GM23248 (cell line): ENCODE data around the gene PAXX. TPM values are rescaled to one million over a fixed set of nuclear protein-coding genes. Genes with fewer than 3 reads are reported as not detected.

Source experiments
- DNase-seq: peaks from one replicate; pipeline ENCODE4 v3.0.0-alpha.2; 2015
- H2AFZ ChIP-seq: fragments of 200-600 bp; sonication (generic); 2 replicates; pipeline ENCODE4 v1.6.1; 2016; ENCODE audit warnings: antibody characterized with exemption
- H3F3A ChIP-seq: fragments of 200-600 bp; sonication (generic); 2 replicates; pipeline ENCODE4 v1.6.1; 2016; ENCODE audit warnings: mild to moderate bottlenecking, antibody characterized with exemption, mixed run types; ENCODE audit not compliant: insufficient read depth
- H3K27ac ChIP-seq: fragments of 200-600 bp; sonication (generic); 2 replicates; pipeline ENCODE4 v1.5.1; 2016; ENCODE audit warnings: mild to moderate bottlenecking
- H3K27me3 ChIP-seq: fragments of 200-600 bp; sonication (generic); replicated peaks from 2 replicates; pipeline ENCODE4 v1.6.1; 2016; ENCODE audit warnings: mild to moderate bottlenecking; ENCODE audit not compliant: insufficient read depth
- H3K36me3 ChIP-seq: fragments of 200-600 bp; sonication (generic); 2 replicates; pipeline ENCODE4 v1.6.1; 2016; ENCODE audit warnings: low read depth, mild to moderate bottlenecking
- H3K4me1 ChIP-seq: fragments of 200-600 bp; sonication (generic); 2 replicates; pipeline ENCODE4 v1.6.1; 2016; ENCODE audit warnings: mild to moderate bottlenecking; ENCODE audit not compliant: insufficient read depth
- H3K4me2 ChIP-seq: fragments of 200-600 bp; sonication (generic); one replicate; pipeline ENCODE4 v1.6.1; 2016; ENCODE audit warnings: mild to moderate bottlenecking; ENCODE audit not compliant: unreplicated experiment
- H3K4me3 ChIP-seq: fragments of 200-600 bp; sonication (generic); 2 replicates; pipeline ENCODE4 v1.5.1; 2016; ENCODE audit warnings: mild to moderate bottlenecking
- H3K79me2 ChIP-seq: fragments of 200-600 bp; sonication (generic); 2 replicates; pipeline ENCODE4 v1.6.1; 2016; ENCODE audit warnings: mild to moderate bottlenecking; ENCODE audit not compliant: insufficient read depth
- H3K9ac ChIP-seq: fragments of 200-600 bp; sonication (generic); 2 replicates; pipeline ENCODE4 v1.6.1; 2016; ENCODE audit warnings: mild to moderate bottlenecking
- H3K9me2 ChIP-seq: fragments of 200-600 bp; sonication (generic); 2 replicates; pipeline ENCODE4 v1.6.1; 2016; ENCODE audit warnings: mixed run types, mild to moderate bottlenecking, moderate library complexity; ENCODE audit not compliant: insufficient read depth
- H3K9me3 ChIP-seq: fragments of 200-600 bp; sonication (generic); one replicate; pipeline ENCODE4 v1.6.1; 2017; ENCODE audit warnings: low read depth
- H4K20me1 ChIP-seq: fragments of 200-600 bp; sonication (generic); 2 replicates; pipeline ENCODE4 v1.6.0; 2016; ENCODE audit not compliant: insufficient read depth
- EZH2 ChIP-seq: fragments of 200-600 bp; sonication (generic); IDR thresholded peaks from 2 replicates; pipeline ENCODE4 v1.6.1; 2018; ENCODE audit warnings: antibody characterized with exemption, mild to moderate bottlenecking; ENCODE audit not compliant: insufficient read depth, poor library complexity, severe bottlenecking
- EZH2phosphoT487 ChIP-seq: fragments of 200-600 bp; sonication (generic); IDR thresholded peaks from 2 replicates; pipeline ENCODE4 v1.6.1; 2018; ENCODE audit warnings: antibody characterized with exemption, moderate library complexity, mild to moderate bottlenecking, low read depth; ENCODE audit not compliant: insufficient read depth
- WGBS, 2 experiments: methylation state at CpG; one replicate each; pipeline ENCODE4 v1.1.6; 2015 to 2017; ENCODE audit warnings: low lambda C conversion rate in 2 of 2, low coverage in 1 of 2; ENCODE audit errors: missing lambda C conversion rate in 2 of 2; 5-methylcytosine and 5-hydroxymethylcytosine counted together
- in situ Hi-C: fragments of 300-500 bp; cut with MboI; formaldehyde crosslinking; loops from 2 replicates; pipeline ENCODE4 v1.15.0; 2020
- polyA plus RNA-seq: library from polyadenylated mRNA; unstranded; fragments of >200 nt; fragmentation: Nextera tagmentation; extraction: Ambion mirVana; gene quantifications from 2 replicates; pipeline ENCODE4 v1.2.1, GENCODE V29; 2016
- total RNA-seq: library from RNA; depleted of rRNA; stranded (reverse); fragments of >200 nt; shearing (Covaris generic); gene quantifications from 2 replicates; pipeline ENCODE4 v1.2.3, GENCODE V29; 2014

PAXX gene
- total and polyA plus RNA-seq, 2 experiments from 2014 or later = 52.2 to 54.5 TPM

- H3K9me3 ChIP-seq = no peaks in the 10 kb centered on the region
- H3F3A ChIP-seq = peaks cover 7% of the 10 kb centered on the region; the same call in 1 of the 2 replicates
- no peak overlapping the region for H3K9ac ChIP-seq
- no peak overlapping the region for H3K4me3 ChIP-seq
- 96% methylated on average over 4 of the region's 4 CpGs for WGBS, 2 experiments
- H3K36me3 ChIP-seq = no peaks in the 10 kb centered on the region
- TF ChIP-seq EZH2phosphoT487 = no peak
- no peak overlapping the region for H3K27ac ChIP-seq
- H3K9me2 ChIP-seq = no peaks in the 10 kb centered on the region
- peaks cover 19% of the 10 kb centered on the region; the same call in 1 of the 2 replicates for H3K27me3 ChIP-seq
- H4K20me1 ChIP-seq = no peaks in the 10 kb centered on the region
- peaks cover 4% of the 10 kb centered on the region; the same call in 1 of the 2 replicates for H3K4me1 ChIP-seq
- in situ Hi-C loops = no loop called here
- no peak overlapping the region for H3K4me2 ChIP-seq
- H3K79me2 ChIP-seq = 0 out of 2 replicates have a peak, but pooled peaks cover 4% of the 10 kb centered on the region
- DNase-seq = no peak
- no peak overlapping the region for H2AFZ ChIP-seq
Measured at GRCh38 chr9:136988872-136989271, 3.4 kb upstream of the PAXX start.

GRCh38 chr9:136990242-136990911 is 1.8 kb upstream of the PAXX start:
- 88 to 90% methylated on average over 10 of the region's 10 CpGs for WGBS, 2 experiments
- H3K27me3 ChIP-seq = peaks cover 11% of the 10 kb centered on the region; the same call in 1 of the 2 replicates
- no peaks in the 10 kb centered on the region for H3K36me3 ChIP-seq
- H3K4me2 ChIP-seq = no peak overlapping the region
- H3K27ac ChIP-seq = no peak overlapping the region
- no peaks in the 10 kb centered on the region for H4K20me1 ChIP-seq
- H3F3A ChIP-seq = peaks cover 7% of the 10 kb centered on the region; the same call in 1 of the 2 replicates
- 0 out of 2 replicates have a peak, but pooled peaks cover 4% of the 10 kb centered on the region for H3K79me2 ChIP-seq
- peaks cover 4% of the 10 kb centered on the region; the same call in 1 of the 2 replicates for H3K4me1 ChIP-seq
- H3K4me3 ChIP-seq = no peak overlapping the region
- no peaks in the 10 kb centered on the region for H3K9me3 ChIP-seq
- no peak overlapping the region for H3K9ac ChIP-seq
- in situ Hi-C loops = no loop called here
- no peaks in the 10 kb centered on the region for H3K9me2 ChIP-seq
- no peak for DNase-seq
- no peak overlapping the region for H2AFZ ChIP-seq
- TF ChIP-seq EZH2 (no peak), EZH2phosphoT487 (no peak)

- in situ Hi-C loops = no loop called here
- H3K27ac ChIP-seq = peak overlapping the region; percentile 23; the same call in 1 of the 2 replicates
- H3K27me3 ChIP-seq = no peaks in the 10 kb centered on the region
- no peak for TF ChIP-seq EZH2
- TF ChIP-seq EZH2phosphoT487 = no peak
- H3K4me3 ChIP-seq = peak overlapping the region; percentile 91
- 39 to 42% methylated on average over 16 to 18 of the region's 18 CpGs for WGBS, 2 experiments
- H3F3A ChIP-seq = peaks cover 7% of the 10 kb centered on the region; the same call in 1 of the 2 replicates
- H3K4me2 ChIP-seq = peak overlapping the region; percentile 87
- H3K9me2 ChIP-seq = no peaks in the 10 kb centered on the region
- H2AFZ ChIP-seq = peak overlapping the region; percentile 80
- peak overlapping the region; percentile 75 for H3K9ac ChIP-seq
- peaks cover 16% of the 10 kb centered on the region; the same call in 1 of the 2 replicates for H3K4me1 ChIP-seq
- H3K79me2 ChIP-seq = 0 out of 2 replicates have a peak, but pooled peaks cover 4% of the 10 kb centered on the region
- H3K9me3 ChIP-seq = no peaks in the 10 kb centered on the region
- no peak for DNase-seq
- no peaks in the 10 kb centered on the region for H4K20me1 ChIP-seq
- no peaks in the 10 kb centered on the region for H3K36me3 ChIP-seq
Measured at GRCh38 chr9:136992819-136993369, 672 bp downstream of the PAXX start.

GRCh38 chr9:136994180-136994887 is 2.1 kb downstream of the PAXX start:
- Histone ChIP-seq H3K4me1 (peaks cover 16% of the 10 kb centered on the region; the same call in 1 of the 2 replicates), H3K27ac (no peak overlapping the region), H4K20me1 (no peaks in the 10 kb centered on the region), H3K9me3 (no peaks in the 10 kb centered on the region), H3K9ac (no peak overlapping the region), H3K27me3 (no peaks in the 10 kb centered on the region), H3K79me2 (0 out of 2 replicates have a peak, but pooled peaks cover 4% of the 10 kb centered on the region), H3K4me3 (no peak overlapping the region), H3F3A (peaks cover 11% of the 10 kb centered on the region), H2AFZ (no peak overlapping the region), H3K36me3 (no peaks in the 10 kb centered on the region), H3K4me2 (no peak overlapping the region), H3K9me2 (no peaks in the 10 kb centered on the region)
- in situ Hi-C loops = no loop called here
- DNase-seq = no peak
- WGBS, 2 experiments = 82 to 87% methylated on average over 37 to 48 of the region's 54 CpGs
- TF ChIP-seq EZH2phosphoT487 (no peak), EZH2 (no peak)
